ENCODE results near the gene SMCO4. TPM values are rescaled to one million over a fixed set of nuclear protein-coding genes. Genes with fewer than 3 reads are reported as not detected.
"Not testable (repeated sequence)": the region's sequence is repeated elsewhere in the genome, so short reads cannot be mapped to it uniquely, and the experiment has no call there.

The SMCO4 gene, protein sequence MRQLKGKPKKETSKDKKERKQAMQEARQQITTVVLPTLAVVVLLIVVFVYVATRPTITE
- 10 to 100 TPM; 20.7 to 34.1 (median 23.2) TPM for polyA plus RNA-seq

DNA sequence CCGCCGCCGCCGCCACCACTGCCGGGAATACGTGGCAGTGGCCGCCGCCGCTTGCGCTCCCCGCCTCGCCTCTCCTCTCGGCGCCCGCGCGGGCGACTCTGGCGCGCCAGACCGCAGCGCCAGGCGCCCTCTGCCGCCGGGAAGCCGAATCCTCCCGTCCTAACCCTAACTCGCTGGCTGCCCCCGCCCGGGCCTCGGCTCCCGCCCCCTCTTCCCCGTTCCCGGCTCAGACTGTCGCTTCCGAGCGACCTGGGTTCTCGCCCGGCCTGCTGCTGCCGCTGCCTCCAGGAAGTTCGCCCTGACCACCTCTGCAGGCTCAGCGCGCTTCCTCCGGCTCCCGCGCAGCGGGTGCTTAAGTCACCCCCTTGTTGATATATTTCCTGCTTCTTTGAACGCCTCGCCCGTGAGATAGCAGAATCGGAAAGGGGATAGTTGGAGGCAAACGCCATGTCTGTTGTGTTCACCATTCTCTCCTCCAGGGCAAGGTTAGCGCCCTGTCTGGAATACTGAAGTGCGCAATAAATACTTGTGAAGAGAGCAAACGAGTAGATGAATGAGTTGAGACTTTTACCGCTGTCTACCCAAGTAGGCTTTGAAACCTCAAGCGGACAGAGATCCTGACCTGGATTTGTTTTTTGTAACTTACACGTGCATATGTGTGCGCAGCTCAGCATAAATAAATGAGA is at the start of gene SMCO4:
TSS of gene SMCO4 (minus strand) at position 100 of the 686 bp plus-strand sequence. CDS start 64,202 bp downstream, outside the sequence.
- 4 to 9% (median 7%) methylated on average over 34 to 59 of the region's 59 CpGs for WGBS, 3 donors
- no peak within 1 kb of the TSS for H3K27ac ChIP-seq (ENCODE audit: low read depth, low read length)

DNA sequence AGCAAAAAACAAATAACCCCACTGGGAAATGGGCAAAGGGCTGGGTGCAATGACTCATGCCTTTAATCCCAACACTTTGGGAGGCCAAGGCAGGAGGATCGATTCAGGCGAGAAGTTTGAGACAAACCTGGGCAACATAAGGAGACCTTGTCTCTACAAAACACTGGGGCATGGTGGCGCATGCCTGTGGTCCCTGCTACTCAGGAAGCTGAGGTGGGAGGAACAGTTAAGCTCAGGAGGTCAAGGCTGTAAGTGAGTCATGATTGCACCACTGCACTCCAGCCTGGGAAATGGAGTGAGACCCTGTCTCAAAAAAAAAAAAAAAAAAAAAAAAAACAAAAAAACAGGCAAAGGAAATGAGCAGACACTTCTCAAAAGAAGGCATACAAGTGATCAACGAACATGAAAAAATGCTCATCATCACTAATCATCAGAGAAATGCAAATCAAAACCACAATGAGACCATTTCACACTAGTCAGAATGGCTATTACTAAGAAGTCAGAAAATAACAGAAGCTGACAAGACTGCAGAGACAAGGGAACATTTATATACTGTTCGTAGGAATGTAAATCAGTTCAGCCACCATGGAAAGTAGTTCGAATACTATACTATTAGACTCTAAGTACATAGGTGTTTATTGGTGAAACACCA is 48.2 kb upstream of the SMCO4 start:
- WGBS, 3 donors: 76 to 91% (median 86%) methylated on average over 6 of the region's 6 CpGs

DNA sequence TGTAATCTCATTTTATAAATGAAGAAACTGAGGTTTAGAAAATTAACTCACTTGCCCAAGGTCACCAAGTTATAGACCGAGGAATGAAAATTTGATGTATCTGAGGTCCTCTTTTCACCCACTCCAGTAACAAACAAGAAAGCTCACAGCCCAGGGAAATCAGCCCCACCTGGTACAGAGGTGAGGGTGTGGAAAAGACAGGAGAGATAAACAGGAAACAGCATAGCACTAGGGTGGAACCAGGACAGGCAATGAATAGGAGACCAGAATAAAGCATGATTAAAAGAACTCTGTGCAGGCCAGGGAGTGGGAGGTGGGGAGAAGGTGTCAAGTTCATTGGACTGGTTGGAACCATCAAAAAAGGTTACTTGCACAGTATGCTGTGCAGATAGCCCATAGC is 46.2 kb upstream of the SMCO4 start:
- 75 to 92% (median 89%) methylated on average over 1 of the region's 1 CpG for WGBS, 3 donors
- no peak overlapping the region for H3K27ac ChIP-seq (ENCODE audit: low read depth, low read length)

More for the DNA sequence above, 48.2 kb upstream of the SMCO4 start:
- no peak overlapping the region for H3K27ac ChIP-seq (ENCODE audit: low read depth, low read length)

DNA sequence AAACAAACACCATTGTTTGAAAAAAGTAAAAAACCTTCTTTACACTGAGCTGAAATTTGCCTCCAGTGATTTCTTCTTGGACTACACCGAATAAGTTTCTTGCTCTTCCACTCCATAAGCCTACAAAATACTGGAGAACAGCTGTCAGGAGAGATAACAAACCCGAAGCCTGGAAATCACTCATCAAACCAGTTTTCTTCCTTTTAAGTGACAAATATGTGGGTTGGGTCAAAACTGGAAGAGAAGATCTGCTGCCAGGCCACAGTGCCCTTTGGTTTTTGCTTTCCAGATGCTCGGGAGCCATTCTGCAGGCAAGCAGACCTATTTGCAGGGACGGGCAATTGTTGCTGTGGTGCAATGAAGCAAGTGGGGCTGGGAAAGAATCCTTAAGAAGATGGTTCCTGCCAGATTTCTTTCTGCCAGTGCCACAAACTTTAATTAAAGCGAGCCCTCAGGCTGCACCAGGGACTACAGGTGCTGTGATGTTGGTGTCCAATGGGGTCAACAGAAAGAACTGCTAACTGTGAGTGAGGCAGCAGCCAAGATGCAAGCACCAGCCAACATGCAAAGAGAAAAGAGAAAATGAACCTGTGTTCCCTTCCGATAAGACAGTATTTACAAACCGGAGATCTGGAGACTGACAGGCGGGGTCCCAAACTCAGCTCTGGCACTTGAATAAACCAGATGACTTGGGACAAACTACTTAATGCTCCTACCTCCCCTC is 44.8 kb upstream of the SMCO4 start:
- 56 to 85% (median 81%) methylated on average over 8 of the region's 8 CpGs for WGBS, 3 donors

DNA sequence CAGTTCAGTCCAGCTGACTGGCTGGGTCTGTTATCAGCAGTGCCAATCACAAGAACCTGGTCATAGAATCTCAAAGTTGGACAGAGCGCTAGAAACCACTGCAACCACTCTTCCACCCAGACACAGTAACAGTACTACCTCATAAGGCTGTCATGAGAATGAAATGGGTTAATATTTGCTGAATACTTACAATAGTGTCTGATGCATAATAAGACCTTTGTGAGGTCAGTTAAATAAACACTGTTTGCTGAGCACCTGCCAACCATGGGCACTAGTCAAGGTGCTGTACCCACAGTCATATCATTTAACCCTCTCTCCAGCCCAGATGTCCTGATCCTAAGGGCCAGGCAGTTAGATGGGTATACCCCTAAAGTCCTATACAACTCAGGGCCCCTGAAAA is 44.2 kb upstream of the SMCO4 start:
- 83 to 92% (median 83%) methylated on average over 1 of the region's 1 CpG for WGBS, 3 donors
- not testable (repeated sequence) for H3K27ac ChIP-seq (ENCODE audit: low read depth, low read length)

More for the DNA sequence above, 44.8 kb upstream of the SMCO4 start:
- no peak overlapping the region for H3K27ac ChIP-seq (ENCODE audit: low read depth, low read length)

DNA sequence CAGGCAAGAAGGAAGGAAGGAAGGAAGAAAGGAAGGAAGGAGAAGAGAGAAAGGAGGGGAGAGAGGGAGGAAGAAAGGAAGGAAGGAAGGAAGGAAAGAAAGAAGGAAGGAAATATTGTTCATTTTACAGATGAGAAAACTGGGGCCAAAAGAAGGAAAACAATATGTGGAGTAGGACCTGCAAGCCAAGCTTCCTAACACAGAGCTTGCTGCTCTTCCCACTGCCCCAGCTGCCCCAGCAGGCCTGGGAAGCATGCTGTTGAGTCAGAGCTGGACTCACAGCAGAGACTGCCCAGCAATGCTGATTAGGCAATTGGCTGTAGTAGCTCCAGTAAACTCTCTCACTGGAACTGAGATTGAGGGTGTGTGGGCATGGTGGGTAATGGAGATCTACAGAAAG is 42.6 kb upstream of the SMCO4 start:
- H3K27ac ChIP-seq (ENCODE audit: low read depth, low read length): no peak overlapping the region

DNA sequence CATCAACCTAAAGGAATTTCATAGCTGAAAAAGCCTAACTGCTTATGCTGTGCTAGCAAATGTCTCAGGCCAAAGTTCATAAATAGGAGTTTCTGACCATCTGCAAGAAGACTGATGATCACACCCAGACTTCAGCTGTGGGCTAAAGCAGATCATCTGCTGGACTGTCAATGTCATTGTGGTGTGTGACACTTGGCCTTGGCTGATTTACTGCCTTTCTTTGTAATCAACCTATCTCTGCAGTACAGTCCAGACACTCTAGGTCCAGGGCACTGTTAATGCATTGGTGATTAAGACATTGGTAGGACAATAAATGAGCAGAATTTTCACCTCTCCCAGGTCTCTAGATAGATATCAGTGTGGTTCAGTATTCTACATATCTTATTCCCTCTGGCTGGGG is 40.3 kb upstream of the SMCO4 start:
- no peak overlapping the region for H3K27ac ChIP-seq (ENCODE audit: low read depth, low read length)

DNA sequence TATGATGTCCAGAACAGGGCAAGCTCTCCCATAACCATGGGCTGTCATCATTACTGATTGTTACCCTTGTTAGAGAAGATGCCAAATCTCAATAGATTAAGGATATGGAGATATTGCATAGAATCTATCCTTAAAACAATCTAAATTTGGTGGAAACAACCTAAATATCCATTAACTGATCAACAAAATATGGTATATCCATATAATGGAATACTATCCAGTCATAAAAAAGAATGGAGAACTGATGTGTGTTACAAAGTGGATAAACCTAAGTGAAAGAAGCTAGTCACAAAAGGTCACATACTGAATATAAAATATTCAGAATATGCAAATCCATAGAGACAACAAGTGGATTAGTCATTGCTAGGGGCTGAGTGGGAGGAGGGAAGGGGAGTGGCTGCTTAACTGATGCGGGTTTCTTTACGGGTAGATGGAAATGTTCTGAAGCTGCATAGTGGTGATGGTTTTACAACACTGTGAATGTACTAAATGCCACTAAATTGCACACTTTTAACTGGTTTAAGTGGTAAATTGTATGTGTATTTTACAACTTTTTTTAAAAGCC is 36.1 kb upstream of the SMCO4 start:
- H3K27ac ChIP-seq (ENCODE audit: low read depth, low read length): no peak overlapping the region
- WGBS, 3 donors: 89 to 100% (median 92%) methylated on average over 2 of the region's 2 CpGs

DNA sequence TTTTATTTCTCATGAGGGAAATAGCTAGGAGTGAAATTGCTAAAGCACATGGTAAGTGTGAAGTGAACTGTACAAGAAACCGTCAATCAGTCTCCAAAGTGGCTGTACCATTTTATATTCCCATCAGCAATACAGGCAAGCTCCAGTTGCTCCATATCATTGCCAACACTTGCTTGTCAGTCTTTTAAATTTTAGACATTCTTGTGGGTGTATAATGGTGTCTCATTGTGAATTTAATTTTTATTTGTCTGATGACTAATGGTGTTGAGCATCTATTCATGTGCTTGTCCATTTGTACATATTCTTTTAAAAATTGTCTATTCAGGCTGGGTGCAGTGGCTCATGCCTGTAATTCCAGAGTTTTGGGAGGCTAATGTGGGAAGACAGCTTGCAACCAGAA is 34.1 kb upstream of the SMCO4 start:
- 94 to 96% (median 95%) methylated on average over 1 of the region's 1 CpG for WGBS, 3 donors
- H3K27ac ChIP-seq (ENCODE audit: low read depth, low read length): no peak overlapping the region

DNA sequence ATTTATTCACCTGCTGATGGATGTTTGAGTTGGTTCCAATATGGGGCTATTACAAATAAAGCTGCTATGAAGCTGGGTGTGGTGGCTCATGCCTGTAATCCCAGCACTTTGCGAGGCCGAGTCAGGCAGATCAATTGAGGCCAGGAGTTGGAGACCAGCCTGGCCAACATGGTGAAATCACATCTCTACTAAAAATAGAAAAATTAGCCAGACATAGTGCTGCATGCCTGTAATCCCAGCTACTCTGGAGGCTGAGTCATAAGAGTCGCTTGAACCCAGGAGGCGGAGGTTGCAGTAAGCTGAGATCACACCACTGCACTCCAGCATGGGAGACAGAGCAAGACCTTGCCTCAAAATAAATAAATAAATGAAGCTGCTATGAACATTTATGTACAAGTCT is 33.7 kb upstream of the SMCO4 start:
- WGBS, 3 donors: 76 to 90% (median 77%) methylated on average over 4 of the region's 4 CpGs
- not testable (repeated sequence) for H3K27ac ChIP-seq (ENCODE audit: low read depth, low read length)

DNA sequence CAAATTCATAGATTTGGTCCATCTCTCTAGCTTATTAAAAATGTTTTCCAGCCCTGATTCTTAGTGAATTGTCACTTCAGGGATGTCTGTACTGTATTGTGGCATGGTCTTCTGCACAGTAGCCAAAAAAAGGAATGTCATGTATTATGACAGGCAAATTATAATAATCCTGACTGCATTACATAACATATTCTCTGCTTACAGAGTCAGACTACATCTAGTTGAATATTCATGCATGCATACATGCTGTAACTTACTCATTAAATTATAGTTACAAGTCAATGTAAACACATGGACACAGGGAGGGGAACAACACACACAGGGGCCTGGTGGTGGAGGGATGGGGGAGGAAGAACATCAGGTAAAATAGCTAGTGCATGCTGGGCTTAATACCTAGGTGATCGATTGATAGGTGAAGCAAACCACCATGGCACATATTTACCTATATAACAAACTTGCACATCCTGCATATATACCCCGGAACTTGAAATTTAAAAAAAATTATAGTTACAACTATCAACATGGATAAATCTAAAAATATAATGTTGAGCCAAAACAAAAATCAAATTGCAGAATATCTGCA is 31.5 kb upstream of the SMCO4 start:
- 89 to 96% (median 94%) methylated on average over 2 of the region's 2 CpGs for WGBS, 3 donors
- H3K27ac ChIP-seq (ENCODE audit: low read depth, low read length): no peak overlapping the region

DNA sequence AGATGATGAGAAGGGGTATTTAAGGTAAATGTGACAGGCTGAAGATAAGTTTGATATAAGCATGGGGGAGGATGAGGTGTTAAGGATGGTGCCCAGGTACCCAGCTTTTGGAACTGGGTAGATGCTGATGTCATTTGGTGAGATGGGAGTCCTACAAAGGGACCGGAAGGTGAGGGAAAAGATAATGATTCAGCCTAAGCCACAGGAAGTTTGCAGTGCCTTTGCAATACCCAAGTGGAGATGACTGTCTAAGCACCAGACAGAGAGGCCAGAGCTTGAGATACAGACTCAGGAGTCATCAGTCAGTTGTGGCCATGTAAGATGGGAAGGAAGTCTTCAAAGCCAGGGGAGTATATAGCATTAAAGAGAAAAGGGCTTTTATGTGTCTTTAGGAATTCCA is 30.0 kb upstream of the SMCO4 start:
- no peak overlapping the region for H3K27ac ChIP-seq (ENCODE audit: low read depth, low read length)
- 63 to 96% (median 72%) methylated on average over 1 of the region's 1 CpG for WGBS, 3 donors

DNA sequence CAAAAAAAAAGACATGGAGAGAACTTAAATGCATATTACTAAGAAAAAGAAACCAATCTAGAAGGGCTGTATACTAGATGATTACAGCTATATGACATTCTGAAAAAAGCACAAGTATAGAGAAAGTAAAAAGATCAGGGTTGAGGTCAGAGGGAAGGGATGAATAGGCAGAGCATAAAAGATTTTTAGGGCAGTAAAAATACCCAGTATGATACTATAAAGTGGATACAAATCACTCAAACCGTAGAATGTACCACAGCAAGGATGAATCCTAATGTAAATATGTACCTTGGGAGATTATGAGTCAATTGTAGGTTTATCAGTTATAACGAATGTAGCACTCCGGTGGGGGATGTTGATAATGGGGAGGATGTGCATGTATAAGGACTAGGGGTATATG is 29.4 kb upstream of the SMCO4 start:
- WGBS, 3 donors: 65 to 89% (median 82%) methylated on average over 3 of the region's 3 CpGs
- H3K27ac ChIP-seq (ENCODE audit: low read depth, low read length): no peak overlapping the region

DNA sequence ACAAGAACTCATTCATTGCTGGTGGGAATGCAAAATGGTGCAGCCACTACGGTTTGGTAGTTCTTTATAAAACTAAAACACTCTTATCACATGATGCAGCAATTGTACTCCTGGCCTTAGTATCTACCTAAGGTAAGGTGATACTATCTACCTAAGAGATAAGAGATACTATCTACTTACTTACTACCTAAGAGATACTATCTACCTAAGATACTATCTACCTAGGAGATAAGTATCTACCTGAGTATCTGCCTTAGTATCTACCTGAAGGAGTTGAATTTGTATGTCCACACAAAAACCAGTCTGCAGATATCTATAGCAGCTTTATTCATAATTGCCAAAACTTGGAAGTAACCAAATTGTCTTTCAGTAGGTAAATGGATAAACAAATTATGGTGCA is 29.0 kb upstream of the SMCO4 start:
- WGBS, 3 donors: 80 to 86% (median 84%) methylated on average over 1 of the region's 1 CpG
- no peak overlapping the region for H3K27ac ChIP-seq (ENCODE audit: low read depth, low read length)

DNA sequence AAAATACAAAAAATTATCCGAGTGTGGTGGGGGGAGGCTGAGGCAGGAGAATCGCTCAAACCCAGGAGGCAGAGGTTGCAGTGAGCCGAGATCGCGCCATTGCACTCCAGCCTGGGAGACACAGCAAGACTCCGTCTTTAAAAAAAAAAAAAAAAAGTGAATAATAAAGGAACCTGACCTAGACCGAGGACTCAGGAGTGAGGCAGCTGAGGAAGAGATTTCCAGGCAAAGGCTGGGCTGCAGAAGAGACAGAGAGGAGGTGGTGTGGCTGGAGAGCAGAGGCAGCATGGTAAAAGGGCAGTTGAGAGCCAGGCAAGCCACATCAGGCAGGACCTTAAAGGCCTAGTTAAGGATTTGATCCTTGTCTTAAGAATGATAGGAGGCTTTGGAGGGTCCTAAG is 28.4 kb upstream of the SMCO4 start:
- no peak overlapping the region for H3K27ac ChIP-seq (ENCODE audit: low read depth, low read length)
- WGBS, 3 donors: 88 to 92% (median 90%) methylated on average over 7 of the region's 7 CpGs

DNA sequence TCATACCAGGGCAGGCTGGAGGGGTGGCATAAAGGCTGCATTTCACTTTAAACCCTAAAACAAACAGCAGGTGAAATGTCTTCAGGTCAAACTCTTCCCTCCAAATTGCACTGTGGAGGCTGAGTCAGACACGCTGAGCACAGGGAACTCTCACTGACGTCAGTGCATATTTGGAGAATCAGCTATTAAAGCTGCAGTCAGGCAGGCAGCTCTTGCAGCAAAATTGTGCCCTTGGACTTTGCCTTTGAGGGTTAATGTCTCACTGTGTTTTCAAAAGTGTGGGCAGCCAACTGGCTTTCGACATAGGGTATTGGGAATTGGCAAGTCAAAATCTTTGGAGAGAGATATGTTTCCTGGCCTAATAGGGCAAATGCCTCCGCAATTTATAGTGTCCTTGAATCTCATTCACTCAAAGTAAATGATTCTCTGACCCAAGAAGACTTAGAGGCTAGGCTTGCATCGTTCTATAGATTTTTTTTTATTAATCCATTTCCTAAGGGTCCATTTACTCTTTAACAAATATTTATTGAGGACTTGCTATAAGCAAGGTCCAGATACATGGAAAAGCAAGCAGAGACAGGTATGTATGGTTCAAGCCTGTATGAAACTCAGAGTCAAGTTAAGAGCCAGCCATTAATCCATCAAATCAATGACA is 27.7 kb upstream of the SMCO4 start:
- no peak overlapping the region for H3K27ac ChIP-seq (ENCODE audit: low read depth, low read length)
- WGBS, 3 donors: 16 to 53% (median 50%) methylated on average over 5 of the region's 5 CpGs

DNA sequence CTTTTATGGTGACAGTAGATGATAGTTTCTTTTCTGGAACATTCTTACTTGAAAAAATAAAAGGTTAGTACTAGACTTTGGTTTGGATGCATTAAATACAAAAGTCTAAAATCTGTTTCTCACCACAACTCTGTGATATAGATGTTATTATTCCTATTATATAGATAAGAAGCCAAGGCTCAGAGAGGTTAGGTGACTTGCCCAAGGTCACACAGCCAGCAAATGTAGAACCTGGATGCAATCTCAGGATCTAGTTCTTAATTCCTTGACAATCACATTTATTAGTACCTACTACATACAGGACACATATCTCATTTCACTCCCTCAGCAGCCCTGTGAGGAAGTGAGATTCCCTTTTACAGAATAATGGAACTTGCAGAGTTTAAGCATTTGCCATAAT is 26.3 kb upstream of the SMCO4 start:
- no peak overlapping the region for H3K27ac ChIP-seq (ENCODE audit: low read depth, low read length)

DNA sequence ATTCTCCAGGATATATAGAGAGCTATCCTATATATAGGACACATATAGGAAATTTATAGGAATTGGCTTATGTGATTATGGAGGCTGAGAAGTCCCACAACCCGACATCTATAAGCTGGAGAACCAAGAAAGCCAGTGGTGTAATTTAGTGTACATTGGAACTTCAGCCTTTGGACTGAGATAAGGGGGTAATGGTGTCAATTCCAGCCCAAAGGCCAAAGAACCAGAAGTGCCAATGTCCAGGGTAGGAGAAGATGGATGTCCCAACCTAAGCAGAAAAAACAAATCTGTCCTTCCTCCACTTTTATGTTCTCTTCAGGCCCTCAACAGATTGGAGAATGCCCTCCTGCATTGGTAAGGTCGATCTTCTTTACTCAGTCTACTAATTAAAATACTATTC is 25.5 kb upstream of the SMCO4 start:
- 83 to 86% (median 84%) methylated on average over 2 of the region's 2 CpGs for WGBS, 3 donors
- no peak overlapping the region for H3K27ac ChIP-seq (ENCODE audit: low read depth, low read length)
